ENCODE measurements around the gene THOC7.

GRCh38 chr3:63803911-63804310 lies 59.7 kb downstream of the THOC7 start:
- TF ChIP-seq CTCF (IDR thresholded peaks at IDR 0.05) (no peak), EZH2 (IDR thresholded peaks at IDR 0.05) (no peak), EZH2phosphoT487 (IDR thresholded peaks at IDR 0.05) (no peak)
